Activated CD4-positive, alpha-beta T cell treated with anti-CD3 and anti-CD28 coated beads for 36 hours (primary cell): ENCODE data around the gene HOXD1. TPM values are rescaled to one million over a fixed set of nuclear protein-coding genes. Genes with fewer than 3 reads are reported as not detected.

Experiments
- ATAC-seq: fragments of 200-7000 bp; cut with Tn5 transposase; one replicate; pipeline ENCODE4 v1.10.0; 2021; ENCODE audit warnings: mild to moderate bottlenecking, moderate library complexity
- CTCF ChIA-PET: fragments of 350-600 bp; sonication (Branson Sonifier 250); formaldehyde crosslinking; loops from one replicate; lab custom pipeline; 2021; ENCODE audit warnings: antibody characterized with exemption; lab: Charles Lee
- POLR2A ChIA-PET: fragments of 350-600 bp; sonication (Branson Sonifier 250); formaldehyde crosslinking; loops from one replicate; lab custom pipeline; 2021; ENCODE audit warnings: antibody characterized with exemption, inconsistent platforms; lab: Charles Lee
- DNase-seq: peaks from one replicate; pipeline ENCODE4 v3.0.0-alpha.2; 2020
- H3K27ac Mint-ChIP-seq: one replicate; pipeline ENCODE4 v1.8.0; 2021; ENCODE audit warnings: mixed read lengths
- H3K27me3 Mint-ChIP-seq: one replicate; pipeline ENCODE4 v1.8.0; 2021; ENCODE audit warnings: mixed read lengths
- H3K36me3 Mint-ChIP-seq: one replicate; pipeline ENCODE4 v1.8.0; 2021; ENCODE audit warnings: low read depth, mixed read lengths
- H3K4me1 Mint-ChIP-seq: one replicate; pipeline ENCODE4 v1.8.0; 2021; ENCODE audit warnings: mixed read lengths
- H3K4me3 Mint-ChIP-seq: one replicate; pipeline ENCODE4 v1.8.0; 2021; ENCODE audit warnings: mild to moderate bottlenecking, moderate library complexity, mixed read lengths
- H3K9me3 Mint-ChIP-seq: one replicate; pipeline ENCODE4 v1.8.0; 2021; ENCODE audit warnings: low read depth, mixed read lengths
- intact Hi-C, 2 experiments: fragments of 100-400 bp; cut with DNase I in 1 of 2; cut with micrococcal nuclease in 1 of 2; formaldehyde crosslinking; loops; one replicate each; pipeline versions ENCODE4 v1.14.2 to v1.15.1; 2022 to 2024; cut with DNase I, micrococcal nuclease
- microRNA-seq: library from miRNA; unstranded; fragments of <30 nt; microRNA quantifications from one replicate; pipeline ENCODE4 v1.2.0, GENCODE V29; 2021; ENCODE audit warnings: borderline replicate concordance
- total RNA-seq, 2 experiments: library from RNA; stranded (reverse); gene quantifications; one replicate each; pipeline ENCODE4 v1.2.3, GENCODE V29; 2021

Gene HOXD1
- total RNA-seq, 2 experiments from 2014 or later: not detected

GRCh38 chr2:176234156-176234555 is 45.7 kb downstream of the HOXD1 start:
- Mint-ChIP-seq H3K36me3 (no peaks in the 10 kb centered on the region), H3K9me3 (no peaks in the 10 kb centered on the region), H3K27ac (no peak overlapping the region), H3K27me3 (peaks cover 37% of the 10 kb centered on the region), H3K4me1 (no peaks in the 10 kb centered on the region), H3K4me3 (no peak overlapping the region)
- POLR2A ChIA-PET: no interaction called here
- CTCF ChIA-PET: interaction anchor here (0.7 to 0.8 kb wide), 2 partner anchors 22 to 221 kb away, joined by 3 read pairs; no protein-coding TSS in a partner anchor
- ATAC-seq (no peak), DNase-seq (no peak)
- intact Hi-C loops: no loop called here

GRCh38 chr2:176234940-176235339 is 46.5 kb downstream of the HOXD1 start:
- Mint-ChIP-seq H3K9me3 (no peaks in the 10 kb centered on the region), H3K27ac (no peak overlapping the region), H3K27me3 (peaks cover 41% of the 10 kb centered on the region), H3K4me1 (no peaks in the 10 kb centered on the region), H3K4me3 (no peak overlapping the region), H3K36me3 (no peaks in the 10 kb centered on the region)
- ATAC-seq (no peak), DNase-seq (no peak)
- ChIA-PET POLR2A (no interaction called here), CTCF (interaction anchor here (0.6 kb wide), 1 partner anchor 934 kb away, joined by 3 read pairs; no protein-coding TSS in a partner anchor)
- intact Hi-C loops: no loop called here

- H3K4me1 Mint-ChIP-seq: no peaks in the 10 kb centered on the region
- intact Hi-C loops: no loop called here
- H3K9me3 Mint-ChIP-seq: no peaks in the 10 kb centered on the region
- H3K36me3 Mint-ChIP-seq: no peaks in the 10 kb centered on the region
- ChIA-PET CTCF (interaction anchor here (0.8 to 1.6 kb wide), 2 partner anchors 12 to 218 kb away, joined by 3 to 4 read pairs; no protein-coding TSS in a partner anchor), POLR2A (no interaction called here)
- no peak overlapping the region for H3K27ac Mint-ChIP-seq
- ATAC-seq (no peak), DNase-seq (no peak)
- H3K27me3 Mint-ChIP-seq: peaks cover 35% of the 10 kb centered on the region
- no peak overlapping the region for H3K4me3 Mint-ChIP-seq
These were observed 49.0 kb downstream of the HOXD1 start for GRCh38 chr2:176237456-176237855.

- Mint-ChIP-seq H3K27ac (no peak overlapping the region), H3K4me3 (no peak overlapping the region), H3K27me3 (peaks cover 35% of the 10 kb centered on the region), H3K36me3 (no peaks in the 10 kb centered on the region), H3K9me3 (no peaks in the 10 kb centered on the region), H3K4me1 (no peaks in the 10 kb centered on the region)
- ChIA-PET POLR2A (no interaction called here), CTCF (interaction anchor here (1.0 to 1.3 kb wide), 2 partner anchors 10 to 216 kb away, joined by 3 read pairs; no protein-coding TSS in a partner anchor)
- DNase-seq (no peak), ATAC-seq (no peak)
- intact Hi-C loops: no loop called here
These were observed 50.6 kb downstream of the HOXD1 start for GRCh38 chr2:176239031-176239430.

- DNase-seq (no peak), ATAC-seq (no peak)
- no peaks in the 10 kb centered on the region for H3K9me3 Mint-ChIP-seq
- H3K27me3 Mint-ChIP-seq: peaks cover 32% of the 10 kb centered on the region
- POLR2A ChIA-PET: interaction anchor here (0.5 kb wide), 1 partner anchor 51 kb away, joined by 3 read pairs; no protein-coding TSS in a partner anchor
- no peak overlapping the region for H3K27ac Mint-ChIP-seq
- no peak overlapping the region for H3K4me3 Mint-ChIP-seq
- H3K4me1 Mint-ChIP-seq: no peaks in the 10 kb centered on the region
- intact Hi-C loops: no loop called here
- H3K36me3 Mint-ChIP-seq: no peaks in the 10 kb centered on the region
- CTCF ChIA-PET: interaction anchor here (0.8 to 1.5 kb wide), 4 partner anchors 8 to 215 kb away, joined by 3 to 5 read pairs (median 3); no protein-coding TSS in a partner anchor
These were observed 51.8 kb downstream of the HOXD1 start for GRCh38 chr2:176240301-176240700.

Small RNA genes lying within 50 kb of the gene (microRNA-seq; reads per million reads assigned to microRNA genes)
- 2.1 reads per million for gene MIR10B

Other genes starting within 250 kb of the HOXD1 start
- 10 to 100 TPM; 27.3 to 36.0 TPM for gene LNPK, start 186.4 kb upstream of the HOXD1 start, total RNA-seq
- gene EVX2, start 104.7 kb upstream of the HOXD1 start, total RNA-seq: not detected
- gene HOXD13, start 95.9 kb upstream of the HOXD1 start, total RNA-seq: not detected
- gene HOXD12, start 88.9 kb upstream of the HOXD1 start, total RNA-seq: not detected
- not detected for gene HOXD11, start 81.4 kb upstream of the HOXD1 start, total RNA-seq
- not detected for gene HOXD10, start 71.9 kb upstream of the HOXD1 start, total RNA-seq
- not detected for gene HOXD9, start 65.9 kb upstream of the HOXD1 start, total RNA-seq
- not detected for gene HOXD8, start 59.0 kb upstream of the HOXD1 start, total RNA-seq
- gene HOXD4, start 37.1 kb upstream of the HOXD1 start, total RNA-seq: not detected
- gene HOXD3, start 31.4 kb upstream of the HOXD1 start, total RNA-seq: not detected
- gene MTX2, start 80.8 kb downstream of the HOXD1 start, total RNA-seq: 10 to 100 TPM; 22.6 to 28.6 TPM